GM18867 (cell line): ENCODE results near the gene STYXL1.

Experiments
- ATAC-seq: cut with Tn5 transposase; IDR thresholded peaks from one replicate; pipeline ENCODE4 v1.9.1; 2021; ENCODE audit warnings: mild to moderate bottlenecking, moderate library complexity; ENCODE audit not compliant: unreplicated experiment

STYXL1 gene

DNA sequence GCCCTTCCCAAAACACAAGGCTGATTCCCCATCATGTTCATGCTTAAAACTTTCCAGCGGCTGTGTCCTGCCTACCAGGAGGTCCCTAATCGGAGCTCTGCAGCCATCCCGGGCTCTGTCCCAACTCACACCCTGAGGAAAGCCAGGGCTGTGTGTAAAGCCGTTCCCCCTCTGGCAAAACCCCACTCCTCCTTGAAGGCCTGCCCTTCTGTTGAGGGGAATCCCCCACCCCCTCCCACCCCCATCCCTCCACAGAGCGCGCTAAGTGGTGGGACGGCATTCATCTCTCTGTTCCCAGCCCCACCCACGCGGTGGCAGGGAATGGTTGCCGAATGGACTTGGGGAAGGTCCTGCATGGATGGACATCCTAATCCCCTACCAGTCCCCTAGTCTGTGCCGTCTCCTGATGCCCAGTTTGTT is 52.7 kb downstream of the STYXL1 start:
- ATAC-seq: no peak

DNA sequence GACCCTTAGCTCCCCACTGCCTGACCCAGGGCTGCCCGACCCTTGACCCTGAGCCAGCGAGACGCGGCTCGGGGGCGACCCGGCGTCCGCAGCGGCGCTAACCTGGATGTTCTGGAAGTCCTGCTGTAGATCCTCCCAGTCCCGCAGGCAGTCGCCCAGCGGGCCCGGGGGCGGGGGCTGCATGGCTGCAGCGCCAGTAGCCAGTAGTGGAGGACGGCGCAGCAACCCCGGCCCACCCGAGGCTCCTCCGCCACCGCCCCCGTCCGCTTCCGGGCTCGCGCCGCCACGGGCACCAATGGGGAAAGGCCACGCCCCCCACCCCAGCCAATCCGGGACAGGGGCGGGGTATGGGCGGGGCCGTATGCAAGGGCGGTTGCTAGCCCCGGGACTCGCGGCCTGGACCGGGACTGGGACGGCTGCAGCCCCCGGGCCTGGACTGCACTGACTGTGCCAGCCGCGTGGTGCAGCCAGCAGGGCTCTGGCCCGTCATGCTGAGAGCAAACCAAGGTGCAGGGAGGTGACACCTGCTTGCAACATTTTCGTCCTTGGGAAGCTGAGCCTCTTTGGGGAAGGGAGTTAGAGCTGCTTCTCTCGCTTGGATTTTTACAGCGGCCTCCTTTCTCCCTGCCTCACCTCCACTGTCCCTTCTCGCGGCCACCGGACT is 53.3 kb downstream of the STYXL1 start, which contains the start of gene TMEM120A:
Gene TMEM120A, minus strand, starts transcription at position 208 of the 664 bp plus-strand sequence. Its CDS starts 25 bp downstream, at position 183.
- ATAC-seq: peak; percentile 93

DNA sequence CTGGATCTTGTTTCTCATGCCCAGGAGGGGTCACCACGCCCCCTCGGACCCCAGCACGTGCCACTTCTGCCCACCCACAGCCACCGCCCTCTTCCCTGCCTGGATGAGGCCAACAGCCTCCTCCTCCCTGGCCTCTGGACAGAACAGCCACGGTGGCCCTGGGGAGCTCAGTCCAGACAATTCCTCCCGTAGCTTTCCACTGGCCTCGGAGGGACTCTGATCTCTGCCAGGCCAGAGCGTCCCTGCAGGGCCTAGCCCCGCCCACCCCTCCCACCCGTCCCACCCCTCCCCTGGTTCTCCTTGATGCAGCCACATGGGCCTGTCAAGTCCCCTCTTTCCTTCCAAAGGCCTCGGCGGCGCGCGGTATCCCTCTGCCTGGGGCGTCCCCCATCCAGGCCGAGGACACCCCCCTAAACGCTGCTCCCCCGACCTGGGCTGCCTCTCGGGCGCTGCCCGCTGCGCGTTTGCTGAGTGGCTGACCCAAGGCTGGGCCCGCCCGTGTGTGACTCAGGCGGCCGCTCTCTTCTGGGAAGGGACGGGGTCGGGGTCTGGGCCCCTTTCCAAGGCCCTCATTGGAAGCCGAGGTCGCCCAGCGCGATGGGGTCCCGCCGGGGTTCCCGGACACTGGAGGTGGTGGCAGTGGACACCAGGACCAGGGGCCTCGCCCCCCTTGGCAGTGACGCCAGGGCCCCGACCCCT is 54.0 kb downstream of the STYXL1 start:
- ATAC-seq: peak; percentile 14

DNA sequence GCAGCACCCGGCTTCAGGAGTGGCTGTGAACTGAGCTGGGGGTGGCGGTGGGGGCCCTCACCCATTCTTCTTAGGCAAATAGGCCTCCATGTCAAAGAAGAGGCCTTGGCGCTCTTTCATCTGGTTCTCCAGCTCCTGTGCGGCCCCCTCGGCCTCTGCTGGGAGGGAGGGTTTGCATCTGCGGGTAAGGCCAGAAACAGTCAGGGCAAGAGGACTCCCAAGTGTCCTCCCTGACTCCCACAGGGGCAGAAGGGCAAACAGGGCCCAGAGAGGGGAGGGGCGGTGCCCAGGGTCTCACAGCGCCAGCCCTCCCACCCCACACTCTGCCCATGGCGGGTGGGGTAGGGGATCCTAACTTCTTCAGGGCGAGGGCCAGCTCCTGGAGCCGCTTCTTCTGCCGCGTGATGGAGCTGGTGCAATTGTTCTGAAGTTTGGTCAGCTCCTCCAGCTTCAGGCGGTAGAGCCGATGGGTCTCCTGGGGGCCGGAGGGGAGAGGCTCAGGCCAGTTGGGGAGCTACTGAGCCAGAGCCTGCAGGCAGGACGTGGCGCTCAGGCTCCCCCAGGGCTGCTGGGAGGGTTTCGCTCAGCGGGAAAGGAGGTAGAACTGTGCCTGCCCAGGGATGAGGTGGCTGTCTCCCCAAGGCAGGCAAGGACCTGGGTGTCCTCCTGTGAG is 55.6 kb downstream of the STYXL1 start:
- no peak for ATAC-seq

DNA sequence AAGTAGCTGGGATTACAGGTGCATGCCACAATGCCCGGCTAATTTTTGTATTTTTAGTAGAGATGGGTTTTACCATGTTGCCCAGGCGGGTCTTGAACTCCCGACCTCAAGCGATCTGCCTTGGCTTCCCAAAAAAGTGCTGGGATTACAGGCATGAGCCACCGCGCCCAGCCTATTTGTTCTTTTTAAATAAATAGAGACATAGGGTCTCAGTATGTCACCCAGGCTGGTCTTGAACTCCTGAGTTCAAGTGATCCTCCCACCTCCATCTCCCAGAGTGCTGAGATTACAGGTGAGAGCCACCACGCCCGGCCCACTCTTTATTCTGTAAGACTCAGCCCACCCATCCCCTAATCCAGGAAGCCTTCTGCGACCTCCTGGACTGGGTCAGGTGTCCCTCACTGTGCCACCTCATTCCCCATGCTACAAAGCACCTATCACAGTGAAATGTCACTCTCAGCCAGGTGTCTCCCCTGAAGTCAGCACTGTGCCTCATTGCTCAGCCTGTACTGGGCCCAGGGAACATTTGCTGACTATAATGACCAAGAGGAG is 56.2 kb downstream of the STYXL1 start:
- no peak for ATAC-seq

DNA sequence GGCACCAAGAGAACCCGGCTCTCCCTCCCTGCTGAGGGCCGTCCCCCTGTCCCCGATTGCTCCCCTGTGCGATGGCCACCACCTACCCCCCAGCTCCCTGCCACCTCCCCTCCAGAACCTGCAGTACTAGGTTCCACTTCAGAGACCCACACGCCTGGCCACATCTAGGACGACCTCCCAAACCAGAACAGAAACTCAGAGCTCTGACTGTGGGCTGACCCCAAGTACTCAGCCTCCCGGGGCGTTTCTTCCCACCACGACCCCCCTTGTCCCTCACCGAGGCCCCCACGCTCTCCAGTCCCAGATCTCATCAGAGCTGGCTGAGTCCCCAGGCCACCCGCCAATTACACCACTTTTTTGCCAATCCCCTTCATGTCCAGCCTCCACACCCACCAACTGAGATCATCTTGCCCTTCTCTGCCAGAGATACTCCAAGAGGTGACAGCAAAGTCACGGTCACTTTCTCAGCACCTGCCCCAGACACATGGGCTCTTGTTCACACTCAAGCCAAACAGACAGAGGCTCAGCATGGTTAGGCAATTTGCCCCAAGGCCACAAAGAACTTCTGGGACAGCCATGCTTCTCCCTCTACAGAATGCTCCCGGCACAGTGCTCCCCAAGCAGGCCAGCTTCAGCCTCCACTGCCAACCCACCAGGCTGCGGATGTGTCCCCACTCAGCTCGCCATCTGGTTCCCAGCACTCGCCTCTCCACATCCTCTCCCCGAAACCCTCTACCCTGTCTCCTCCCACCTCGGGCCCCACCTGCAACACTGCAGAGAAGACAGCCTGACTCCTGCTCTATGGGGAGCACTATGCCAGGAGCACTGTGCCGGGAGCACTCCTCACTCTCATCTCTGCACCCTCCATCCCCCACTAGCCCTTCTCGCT is 58.1 kb downstream of the STYXL1 start:
- ATAC-seq: no peak

DNA sequence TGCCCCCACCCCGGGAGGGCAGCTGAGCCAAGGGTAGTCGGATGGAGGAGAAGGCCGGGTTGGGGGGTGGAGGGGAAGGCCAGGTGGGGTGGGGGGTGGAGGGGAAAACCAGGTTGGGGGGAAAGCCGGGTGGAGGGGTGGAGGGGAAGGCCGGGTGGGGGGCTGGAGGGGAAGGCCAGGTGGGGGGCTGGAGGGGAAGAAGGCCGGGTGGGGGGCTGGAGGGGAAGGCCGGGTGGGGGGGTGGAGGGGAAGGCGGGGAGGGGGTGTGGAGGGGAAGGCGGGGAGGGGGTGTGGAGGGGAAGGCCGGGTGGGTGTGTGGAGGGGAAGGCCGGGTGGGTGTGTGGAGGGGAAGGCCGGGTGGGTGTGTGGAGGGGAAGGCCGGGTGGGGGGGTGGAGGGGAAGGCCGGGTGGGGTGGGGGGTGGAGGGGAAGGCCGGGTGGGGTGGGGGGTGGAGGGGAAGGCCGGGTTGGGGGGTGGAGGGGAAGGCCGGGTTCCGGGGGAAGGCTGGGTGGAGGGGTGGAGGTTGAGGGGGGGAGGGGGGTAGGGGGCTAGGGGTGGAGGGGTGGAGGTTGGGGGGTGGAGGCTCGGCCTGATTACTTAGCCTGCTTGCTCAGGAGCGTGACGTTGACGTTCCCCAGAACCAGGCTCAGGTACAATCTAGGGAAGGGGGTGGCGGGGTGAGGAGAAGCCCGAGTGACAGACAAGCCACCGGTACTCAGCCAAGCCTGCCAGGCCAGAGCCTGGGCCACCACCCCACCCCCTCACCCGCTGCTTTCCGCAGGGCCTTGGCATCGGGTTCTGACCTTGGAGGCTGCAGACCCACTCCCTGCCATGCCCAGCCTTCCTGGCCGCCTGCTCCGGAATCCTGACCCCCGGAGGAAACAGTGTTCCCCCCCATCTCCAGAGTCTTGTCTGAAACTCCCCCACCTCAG is 59.0 kb downstream of the STYXL1 start:
- no peak for ATAC-seq

DNA sequence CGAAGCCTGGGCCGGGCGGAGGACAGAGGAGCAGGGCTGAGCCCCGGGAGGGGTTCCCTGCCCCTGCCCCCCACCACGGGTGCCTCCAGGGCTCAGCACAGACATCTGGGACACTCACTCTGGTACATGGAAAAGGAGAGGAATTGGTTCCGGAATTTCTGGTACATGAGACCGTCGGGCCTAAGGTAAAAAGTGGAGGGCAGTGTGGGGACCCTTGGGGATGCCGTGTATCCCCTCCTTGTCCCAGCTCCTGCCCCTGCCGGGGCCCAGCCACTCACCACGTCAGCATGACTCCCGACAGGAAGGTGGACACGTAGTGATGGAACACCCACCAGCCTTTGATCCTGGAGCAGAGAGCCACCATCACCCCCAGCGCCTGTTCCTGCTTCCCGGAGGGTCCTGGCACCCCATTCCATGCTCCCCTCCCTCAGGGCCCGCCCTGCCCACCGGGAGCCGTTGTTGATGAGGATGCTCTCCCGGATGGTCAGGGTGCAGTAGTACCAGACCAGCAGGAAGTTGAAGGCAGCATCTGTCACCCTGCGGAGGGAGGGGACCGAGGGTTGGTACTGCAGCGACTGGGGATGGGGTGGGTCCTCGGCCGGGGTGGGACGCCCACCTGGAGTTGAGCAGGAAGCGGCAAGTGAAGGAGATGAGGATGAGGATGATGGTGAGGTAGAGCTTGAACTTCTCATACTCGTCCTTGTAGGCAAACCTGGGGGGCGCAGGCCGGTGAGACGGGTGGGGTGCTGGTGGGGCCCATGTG is 59.8 kb downstream of the STYXL1 start:
- ATAC-seq: no peak

DNA sequence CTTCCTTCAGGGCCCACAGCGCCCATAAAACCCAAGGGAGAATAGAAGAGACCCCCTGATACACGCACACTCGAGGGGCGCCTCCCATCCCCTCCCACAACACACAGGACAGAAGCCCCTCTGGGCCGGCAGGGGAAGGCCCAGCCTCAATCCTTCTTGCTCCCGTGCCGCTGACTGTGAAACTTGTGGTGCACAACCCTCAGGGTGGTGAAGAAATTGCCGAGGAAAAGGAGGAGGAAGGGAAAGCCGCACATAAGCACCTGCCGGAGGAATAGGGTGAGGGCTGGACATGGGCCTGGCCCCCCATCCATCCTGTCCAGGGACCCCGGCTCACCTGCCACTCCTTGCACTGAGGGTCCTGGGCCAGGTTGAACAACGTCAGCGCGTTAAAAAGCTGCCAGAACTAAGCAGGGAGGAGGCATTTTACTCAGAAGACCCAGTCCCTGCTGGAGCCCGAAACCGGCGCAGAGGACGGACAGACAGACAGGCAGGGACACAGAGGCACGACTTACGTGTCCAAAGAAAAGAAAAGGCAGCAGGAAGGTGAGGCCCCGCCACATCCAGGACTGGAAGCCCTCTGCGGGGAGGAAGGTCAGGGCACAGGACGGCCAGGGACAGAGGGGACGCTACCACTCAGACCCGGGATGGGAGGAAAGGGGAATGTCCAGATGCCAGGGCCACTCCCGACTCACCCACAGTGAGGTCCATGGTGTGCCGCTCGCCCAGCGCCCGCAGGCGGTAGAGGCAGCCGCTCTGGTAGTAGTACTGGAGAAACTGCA is 60.6 kb downstream of the STYXL1 start:
- no peak for ATAC-seq

DNA sequence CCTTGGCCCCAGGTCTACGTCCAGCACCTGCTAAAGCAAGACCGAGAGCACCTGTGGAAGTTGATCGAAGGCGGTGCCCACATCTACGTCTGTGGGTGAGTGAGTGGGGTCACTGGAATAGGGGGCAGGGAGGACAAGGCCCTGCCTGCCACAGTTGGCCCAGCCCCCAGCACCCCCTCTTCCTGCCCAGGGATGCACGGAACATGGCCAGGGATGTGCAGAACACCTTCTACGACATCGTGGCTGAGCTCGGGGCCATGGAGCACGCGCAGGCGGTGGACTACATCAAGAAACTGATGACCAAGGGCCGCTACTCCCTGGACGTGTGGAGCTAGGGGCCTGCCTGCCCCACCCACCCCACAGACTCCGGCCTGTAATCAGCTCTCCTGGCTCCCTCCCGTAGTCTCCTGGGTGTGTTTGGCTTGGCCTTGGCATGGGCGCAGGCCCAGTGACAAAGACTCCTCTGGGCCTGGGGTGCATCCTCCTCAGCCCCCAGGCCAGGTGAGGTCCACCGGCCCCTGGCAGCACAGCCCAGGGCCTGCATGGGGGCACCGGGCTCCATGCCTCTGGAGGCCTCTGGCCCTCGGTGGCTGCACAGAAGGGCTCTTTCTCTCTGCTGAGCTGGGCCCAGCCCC is 61.5 kb downstream of the STYXL1 start:
- ATAC-seq: no peak

DNA sequence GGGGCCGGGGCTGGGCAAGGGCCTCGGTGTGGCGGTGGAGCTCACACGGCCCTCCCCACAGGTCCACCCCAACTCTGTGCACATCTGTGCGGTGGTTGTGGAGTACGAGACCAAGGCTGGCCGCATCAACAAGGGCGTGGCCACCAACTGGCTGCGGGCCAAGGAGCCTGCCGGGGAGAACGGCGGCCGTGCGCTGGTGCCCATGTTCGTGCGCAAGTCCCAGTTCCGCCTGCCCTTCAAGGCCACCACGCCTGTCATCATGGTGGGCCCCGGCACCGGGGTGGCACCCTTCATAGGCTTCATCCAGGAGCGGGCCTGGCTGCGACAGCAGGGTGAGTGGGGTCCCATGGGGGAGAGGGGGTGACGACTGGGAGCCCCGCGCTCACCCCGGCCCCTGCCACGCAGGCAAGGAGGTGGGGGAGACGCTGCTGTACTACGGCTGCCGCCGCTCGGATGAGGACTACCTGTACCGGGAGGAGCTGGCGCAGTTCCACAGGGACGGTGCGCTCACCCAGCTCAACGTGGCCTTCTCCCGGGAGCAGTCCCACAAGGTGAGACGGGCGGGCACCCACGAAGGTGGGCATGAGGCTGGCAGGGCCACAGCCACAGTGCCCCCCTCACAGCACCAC is 62.2 kb downstream of the STYXL1 start:
- ATAC-seq: no peak

DNA sequence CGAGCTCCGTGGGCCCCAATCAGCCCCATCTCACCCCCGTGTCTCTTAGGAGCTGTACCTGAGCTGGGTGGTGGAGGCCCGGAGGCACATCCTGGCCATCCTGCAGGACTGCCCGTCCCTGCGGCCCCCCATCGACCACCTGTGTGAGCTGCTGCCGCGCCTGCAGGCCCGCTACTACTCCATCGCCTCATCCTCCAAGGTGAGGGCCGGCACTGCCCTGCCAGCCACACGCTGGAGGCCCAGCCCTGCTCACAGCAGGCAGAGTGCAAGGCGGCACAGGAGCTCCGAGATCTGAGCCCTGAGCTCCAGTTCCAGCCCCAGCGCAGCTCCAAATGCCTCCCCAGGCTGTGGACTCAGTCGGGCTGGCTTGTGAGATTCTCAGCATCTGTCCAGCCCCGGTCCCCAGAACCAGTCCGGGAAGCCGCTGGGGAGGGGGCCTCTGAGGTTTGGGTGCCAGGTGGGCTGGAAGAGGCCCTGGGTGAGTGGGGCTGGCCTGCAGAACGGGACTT is 62.7 kb downstream of the STYXL1 start:
- ATAC-seq: no peak

DNA sequence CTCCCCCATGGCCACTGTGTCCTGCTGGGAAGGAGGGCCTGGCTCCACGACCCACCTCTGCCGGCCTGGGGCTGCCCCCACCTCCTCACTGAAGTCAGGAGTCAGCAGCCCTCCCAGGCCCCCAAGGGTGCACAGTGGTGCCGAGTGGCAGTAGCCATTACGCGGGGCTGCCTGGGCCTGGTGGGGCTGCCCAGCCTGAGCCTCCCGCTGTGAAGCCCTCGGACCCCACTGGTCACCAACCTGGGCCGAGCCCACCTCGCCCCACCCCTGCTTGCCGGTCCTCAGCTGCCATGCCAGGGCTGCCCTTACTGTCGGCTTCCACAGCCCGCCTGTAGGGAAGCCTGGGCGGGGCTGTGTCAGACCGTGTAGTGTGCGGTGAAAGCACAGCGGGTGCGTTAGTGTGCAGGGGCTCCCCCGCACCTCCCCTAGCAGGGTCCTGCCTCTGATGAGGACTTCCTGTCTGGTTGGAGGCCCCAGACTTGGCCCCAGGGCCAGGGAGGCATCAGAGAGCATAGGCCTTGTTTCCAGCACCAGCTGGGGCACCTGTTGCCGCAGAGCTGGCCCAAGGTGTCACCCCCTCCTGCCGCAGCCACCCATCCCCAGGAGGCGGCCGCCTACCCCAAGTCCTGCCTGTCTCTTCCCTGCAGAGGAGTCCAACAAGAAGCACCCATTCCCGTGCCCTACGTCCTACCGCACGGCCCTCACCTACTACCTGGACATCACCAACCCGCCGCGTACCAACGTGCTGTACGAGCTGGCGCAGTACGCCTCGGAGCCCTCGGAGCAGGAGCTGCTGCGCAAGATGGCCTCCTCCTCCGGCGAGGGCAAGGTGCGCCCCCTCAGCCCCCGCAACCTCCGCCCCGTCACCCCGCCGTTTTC is 63.4 kb downstream of the STYXL1 start:
- ATAC-seq: no peak

DNA sequence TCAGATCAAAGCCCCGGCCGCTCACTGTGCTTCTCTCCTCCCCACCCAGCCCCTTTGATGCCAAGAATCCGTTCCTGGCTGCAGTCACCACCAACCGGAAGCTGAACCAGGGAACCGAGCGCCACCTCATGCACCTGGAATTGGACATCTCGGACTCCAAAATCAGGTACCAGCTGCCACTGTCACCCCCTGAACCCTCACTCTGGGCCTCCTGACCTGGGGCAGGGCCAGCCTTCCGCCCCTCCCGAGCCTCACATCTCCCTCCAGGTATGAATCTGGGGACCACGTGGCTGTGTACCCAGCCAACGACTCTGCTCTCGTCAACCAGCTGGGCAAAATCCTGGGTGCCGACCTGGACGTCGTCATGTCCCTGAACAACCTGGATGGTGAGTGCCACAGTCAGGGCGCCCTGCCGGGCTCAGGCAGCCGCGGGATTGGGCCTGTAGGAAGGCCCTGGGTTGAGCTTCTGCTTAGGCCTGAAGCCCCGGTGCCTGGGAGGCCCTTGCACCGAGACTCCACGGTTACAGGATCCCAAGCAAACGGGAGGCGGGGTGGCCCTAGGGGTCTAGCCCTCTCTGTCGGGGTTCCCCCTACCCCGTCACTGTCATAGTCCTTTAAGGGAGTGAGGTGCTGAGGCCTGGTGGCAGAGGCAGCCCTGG is 64.2 kb downstream of the STYXL1 start:
- ATAC-seq: no peak

DNA sequence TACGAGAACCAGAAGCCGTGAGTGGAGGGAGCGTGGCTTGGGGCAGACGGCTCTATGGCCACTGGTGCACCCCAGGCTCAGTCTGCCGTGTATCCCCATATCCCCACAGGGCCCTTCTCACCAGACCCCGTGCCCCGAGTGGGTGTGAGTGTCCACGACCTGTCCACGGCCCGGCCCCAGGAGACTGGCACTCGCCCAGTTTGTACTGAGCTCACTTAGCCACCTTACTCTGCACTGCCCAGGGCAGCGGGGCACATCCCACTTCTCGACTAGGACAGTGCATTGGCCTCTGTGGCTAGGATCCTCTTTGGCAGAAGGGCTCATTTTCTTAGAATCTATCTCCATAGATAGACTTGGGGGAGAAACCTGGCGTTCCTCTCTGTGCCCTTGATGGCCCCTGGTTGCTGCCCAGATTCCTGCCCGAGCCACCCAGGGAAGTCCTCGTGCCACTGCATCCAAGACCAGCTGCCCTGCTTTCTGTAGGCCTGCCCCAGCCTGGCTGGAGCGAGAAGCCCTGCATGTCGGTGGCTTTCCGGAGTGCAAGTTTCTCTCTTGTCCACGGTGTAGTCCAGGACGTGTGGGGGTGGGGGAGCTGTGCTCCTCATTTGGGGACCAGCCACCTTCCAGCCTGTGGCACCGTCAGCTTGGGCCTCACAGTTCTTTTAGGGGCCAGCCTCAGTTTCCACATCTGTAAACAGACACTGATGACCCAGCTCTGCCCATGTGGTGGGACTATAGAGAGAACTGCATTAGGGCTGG is 65.3 kb downstream of the STYXL1 start:
- ATAC-seq: no peak
